Esophagus squamous epithelium (tissue), 5 donors: Measurements from ENCODE around the gene RTN1. TPM values are rescaled to one million over a fixed set of nuclear protein-coding genes. Genes with fewer than 3 reads are reported as not detected.

Experiments used
- DNase-seq: peaks from one replicate; lab custom pipeline; 2025; lab: John Stamatoyannopoulos, UW
- H3K27ac ChIP-seq, 4 donors: fragments of 200-600 bp; sonication (generic); one replicate each; pipeline ENCODE4 v1.5.1; 2016 to 2019; ENCODE audit warnings: mild to moderate bottlenecking in 1 of 4
- H3K27me3 ChIP-seq, 4 donors: fragments of 200-600 bp; sonication (generic); 1 replicate in 3 of 4; 2 replicates in 1 of 4; pipeline versions ENCODE4 v1.5.1 to v1.6.0; 2017 to 2021; ENCODE audit warnings: antibody characterized with exemption in 1 of 4
- H3K36me3 ChIP-seq, 3 donors: fragments of 200-600 bp; sonication (generic); one replicate each; pipeline ENCODE4 v1.5.1; 2016 to 2019
- H3K4me1 ChIP-seq, 3 donors: fragments of 200-600 bp; sonication (generic); one replicate each; pipeline ENCODE4 v1.5.1; 2017 to 2019
- H3K4me3 ChIP-seq, 4 donors: fragments of 200-600 bp; sonication (generic); 1 replicate in 3 of 4; 2 replicates in 1 of 4; pipeline ENCODE4 v1.5.1; 2016 to 2019; ENCODE audit warnings: mild to moderate bottlenecking in 2 of 4, moderate library complexity in 1 of 4
- H3K9me3 ChIP-seq, 3 donors: fragments of 200-600 bp; sonication (generic); one replicate each; pipeline ENCODE4 v1.5.1; 2016 to 2019
- CTCF ChIP-seq, 6 experiments: fragments of 450-650 bp in 4 of 6; fragments of 200-600 bp in 2 of 6; sonication (generic) in 2 of 6; IDR thresholded peaks; one replicate each; pipeline ENCODE4 v1.5.1; 2016 to 2019; ENCODE audit warnings: antibody characterized with exemption in 6 of 6, mild to moderate bottlenecking in 4 of 6, moderate library complexity in 4 of 6
- POLR2A ChIP-seq, 4 donors: fragments of 450-650 bp; IDR thresholded peaks; one replicate each; pipeline ENCODE4 v1.6.1; 2017; ENCODE audit warnings: antibody characterized with exemption in 4 of 4, mild to moderate bottlenecking in 4 of 4, moderate library complexity in 3 of 4
- WGBS, 2 donors: methylation state at CpG; one replicate each; pipeline ENCODE4 v1.1.5; 2018; 5-methylcytosine and 5-hydroxymethylcytosine counted together
- intact Hi-C: fragments of 100-400 bp; cut with DNase I; formaldehyde crosslinking; loops from one replicate; pipeline ENCODE4 v1.15.0; 2022
- total RNA-seq, 4 donors: library from RNA; depleted of rRNA; stranded (reverse); fragments of >200 nt; gene quantifications; one replicate each; pipeline ENCODE4 v1.1.0, GENCODE V29; 2016
- donor health status: DM: yes; HTN: yes; CAD: no.

The RTN1 gene
- total RNA-seq, 4 donors from 2014 or later = 0.15 to 2.3 (median 0.91) TPM

GRCh38 chr14:59913187-59913586 is 42.6 kb upstream of the RTN1 start:
- DNase-seq = no peak
- no peaks in the 10 kb centered on the region for H3K4me1 ChIP-seq
- no peak overlapping the region for H3K4me3 ChIP-seq
- intact Hi-C loops = no loop called here
- WGBS, 2 donors = 64% methylated on average over 1 of the region's 1 CpG
- H3K27me3 ChIP-seq = peaks cover 0 to 20% (median 0%) of the 10 kb centered on the region in 4 donors
- no peak for TF ChIP-seq CTCF (IDR thresholded peaks at IDR 0.05)
- TF ChIP-seq POLR2A (IDR thresholded peaks at IDR 0.05) = no peak
- H3K27ac ChIP-seq = no peak overlapping the region
- no peaks in the 10 kb centered on the region for H3K36me3 ChIP-seq
- no peaks in the 10 kb centered on the region for H3K9me3 ChIP-seq

GRCh38 chr14:59912443-59912842 is 41.9 kb upstream of the RTN1 start:
- Histone ChIP-seq H3K27me3 (peaks cover 0 to 15% (median 0%) of the 10 kb centered on the region in 4 donors), H3K4me1 (no peaks in the 10 kb centered on the region), H3K4me3 (no peak overlapping the region), H3K9me3 (no peaks in the 10 kb centered on the region), H3K27ac (no peak overlapping the region), H3K36me3 (no peaks in the 10 kb centered on the region)
- DNase-seq = no peak
- intact Hi-C loops = no loop called here
- no peak for TF ChIP-seq CTCF (IDR thresholded peaks at IDR 0.05)
- 70 to 79% methylated on average over 2 of the region's 2 CpGs for WGBS, 2 donors

GRCh38 chr14:59905188-59905587 is 34.6 kb upstream of the RTN1 start:
- Histone ChIP-seq H3K4me1 (no peaks in the 10 kb centered on the region), H3K4me3 (no peak overlapping the region), H3K36me3 (no peaks in the 10 kb centered on the region), H3K27ac (no peak overlapping the region), H3K9me3 (no peaks in the 10 kb centered on the region), H3K27me3 (peaks cover 0 to 2% (median 0%) of the 10 kb centered on the region in 4 donors)
- WGBS, 2 donors = 69 to 74% methylated on average over 2 of the region's 2 CpGs
- DNase-seq = no peak
- TF ChIP-seq POLR2A (IDR thresholded peaks at IDR 0.05) = no peak
- TF ChIP-seq CTCF (IDR thresholded peaks at IDR 0.05) = no peak
- intact Hi-C loops = no loop called here

- intact Hi-C loops = no loop called here
Observed at GRCh38 chr14:59904184-59904583, 33.6 kb upstream of the RTN1 start.

GRCh38 chr14:59900556-59900955 is 30.0 kb upstream of the RTN1 start:
- no peak for DNase-seq
- Histone ChIP-seq H3K36me3 (no peaks in the 10 kb centered on the region), H3K4me1 (no peaks in the 10 kb centered on the region), H3K4me3 (no peak overlapping the region), H3K9me3 (no peaks in the 10 kb centered on the region), H3K27ac (no peak overlapping the region), H3K27me3 (peaks cover 0 to 2% (median 0%) of the 10 kb centered on the region in 4 donors)
- 67 to 81% methylated on average over 3 of the region's 3 CpGs for WGBS, 2 donors
- intact Hi-C loops = no loop called here
- TF ChIP-seq POLR2A (IDR thresholded peaks at IDR 0.05) (no peak), CTCF (IDR thresholded peaks at IDR 0.05) (no peak)

More at GRCh38 chr14:59904184-59904583, 33.6 kb upstream of the RTN1 start:
- TF ChIP-seq POLR2A (IDR thresholded peaks at IDR 0.05) = no peak
- no peak for TF ChIP-seq CTCF (IDR thresholded peaks at IDR 0.05)
- DNase-seq = no peak
- Histone ChIP-seq H3K9me3 (no peaks in the 10 kb centered on the region), H3K36me3 (no peaks in the 10 kb centered on the region), H3K27me3 (peaks cover 0 to 2% (median 0%) of the 10 kb centered on the region in 4 donors), H3K4me3 (no peak overlapping the region), H3K27ac (no peak overlapping the region), H3K4me1 (no peaks in the 10 kb centered on the region)
- WGBS, 2 donors = 42% methylated on average over 2 of the region's 2 CpGs
